Osteoblast (primary cell): ENCODE measurements around the gene PIGT. TPM values are rescaled to one million over a fixed set of nuclear protein-coding genes. Genes with fewer than 3 reads are reported as not detected.

Source experiments
- DNase-seq: peaks from one replicate; pipeline ENCODE4 v3.0.0; 2011; ENCODE audit warnings: low spot score, mixed read lengths; ENCODE audit not compliant: insufficient read length; ENCODE audit errors: missing footprints
- H2AFZ ChIP-seq: 2 replicates; pipeline ENCODE4 v1.6.0; 2011; ENCODE audit warnings: mild to moderate bottlenecking, low read length
- H3K27ac ChIP-seq: 2 replicates; pipeline ENCODE4 v1.5.1; 2011; ENCODE audit warnings: mild to moderate bottlenecking, low read depth, low read length, moderate library complexity
- H3K27me3 ChIP-seq: 2 replicates; pipeline ENCODE4 v1.6.0; 2012; ENCODE audit warnings: mild to moderate bottlenecking, control low read depth, inconsistent platforms, low read length, moderate library complexity; ENCODE audit not compliant: insufficient read depth
- H3K36me3 ChIP-seq: 2 replicates; pipeline ENCODE4 v1.5.1; 2011; ENCODE audit warnings: mild to moderate bottlenecking, low read length, control low read depth, moderate library complexity; ENCODE audit not compliant: insufficient read depth
- H3K4me1 ChIP-seq: 2 replicates; pipeline ENCODE4 v1.5.1; 2011; ENCODE audit warnings: mild to moderate bottlenecking, low read length, control low read depth, moderate library complexity; ENCODE audit not compliant: insufficient read depth
- H3K4me2 ChIP-seq: 2 replicates; pipeline ENCODE4 v1.6.0; 2011; ENCODE audit warnings: mild to moderate bottlenecking, low read length; ENCODE audit not compliant: insufficient read depth
- H3K4me3 ChIP-seq: fragments of 200-600 bp; sonication (generic); 3 replicates; pipeline ENCODE4 v1.5.1; 2012; ENCODE audit warnings: mild to moderate bottlenecking, low read length, inconsistent platforms; ENCODE audit not compliant: insufficient read depth
- H3K79me2 ChIP-seq: 2 replicates; pipeline ENCODE4 v1.6.0; 2012; ENCODE audit warnings: mild to moderate bottlenecking, low read length, control low read depth, inconsistent platforms; ENCODE audit not compliant: insufficient read depth
- H3K9me3 ChIP-seq: 2 replicates; pipeline ENCODE4 v1.5.1; 2011; ENCODE audit warnings: low read depth, low read length, control low read depth
- H4K20me1 ChIP-seq: 2 replicates; pipeline ENCODE4 v1.6.0; 2012; ENCODE audit warnings: mild to moderate bottlenecking, low read length, control low read depth; ENCODE audit not compliant: insufficient read depth
- total RNA-seq: library from RNA; depleted of rRNA; stranded (reverse); fragments of >200 nt; gene quantifications from 2 replicates; pipeline ENCODE4 v1.2.3, GENCODE V29; 2012
- TF ChIP-seq, protein P1 (sequence below): IDR thresholded peaks from 2 replicates; pipeline ENCODE4 v1.5.1; 2011; ENCODE audit warnings: mild to moderate bottlenecking, low read depth, low read length, moderate library complexity; ENCODE audit errors: extremely low read depth

PIGT gene
- total RNA-seq, 1 donor: 52.8 TPM

- H3K4me2 ChIP-seq: peak overlapping the region; percentile 93
- H3K27ac ChIP-seq: peak overlapping the region; percentile 76
- peaks cover 5% of the 10 kb centered on the region for H4K20me1 ChIP-seq
- peaks cover 12% of the 10 kb centered on the region for H3K4me1 ChIP-seq
- H3K9me3 ChIP-seq: no peaks in the 10 kb centered on the region
- no peaks in the 10 kb centered on the region for H3K36me3 ChIP-seq
- H2AFZ ChIP-seq: peak overlapping the region; percentile 83
- no peaks in the 10 kb centered on the region for H3K27me3 ChIP-seq
- peak overlapping the region; percentile 82 for H3K4me3 ChIP-seq
- H3K79me2 ChIP-seq: peaks cover 3% of the 10 kb centered on the region
- peak; percentile 96 for DNase-seq
- TF ChIP-seq, protein P1, sequence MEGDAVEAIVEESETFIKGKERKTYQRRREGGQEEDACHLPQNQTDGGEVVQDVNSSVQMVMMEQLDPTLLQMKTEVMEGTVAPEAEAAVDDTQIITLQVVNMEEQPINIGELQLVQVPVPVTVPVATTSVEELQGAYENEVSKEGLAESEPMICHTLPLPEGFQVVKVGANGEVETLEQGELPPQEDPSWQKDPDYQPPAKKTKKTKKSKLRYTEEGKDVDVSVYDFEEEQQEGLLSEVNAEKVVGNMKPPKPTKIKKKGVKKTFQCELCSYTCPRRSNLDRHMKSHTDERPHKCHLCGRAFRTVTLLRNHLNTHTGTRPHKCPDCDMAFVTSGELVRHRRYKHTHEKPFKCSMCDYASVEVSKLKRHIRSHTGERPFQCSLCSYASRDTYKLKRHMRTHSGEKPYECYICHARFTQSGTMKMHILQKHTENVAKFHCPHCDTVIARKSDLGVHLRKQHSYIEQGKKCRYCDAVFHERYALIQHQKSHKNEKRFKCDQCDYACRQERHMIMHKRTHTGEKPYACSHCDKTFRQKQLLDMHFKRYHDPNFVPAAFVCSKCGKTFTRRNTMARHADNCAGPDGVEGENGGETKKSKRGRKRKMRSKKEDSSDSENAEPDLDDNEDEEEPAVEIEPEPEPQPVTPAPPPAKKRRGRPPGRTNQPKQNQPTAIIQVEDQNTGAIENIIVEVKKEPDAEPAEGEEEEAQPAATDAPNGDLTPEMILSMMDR: no peak
Observed at GRCh38 chr20:45406260-45407066, 9.5 kb upstream of the PIGT start.

DNA sequence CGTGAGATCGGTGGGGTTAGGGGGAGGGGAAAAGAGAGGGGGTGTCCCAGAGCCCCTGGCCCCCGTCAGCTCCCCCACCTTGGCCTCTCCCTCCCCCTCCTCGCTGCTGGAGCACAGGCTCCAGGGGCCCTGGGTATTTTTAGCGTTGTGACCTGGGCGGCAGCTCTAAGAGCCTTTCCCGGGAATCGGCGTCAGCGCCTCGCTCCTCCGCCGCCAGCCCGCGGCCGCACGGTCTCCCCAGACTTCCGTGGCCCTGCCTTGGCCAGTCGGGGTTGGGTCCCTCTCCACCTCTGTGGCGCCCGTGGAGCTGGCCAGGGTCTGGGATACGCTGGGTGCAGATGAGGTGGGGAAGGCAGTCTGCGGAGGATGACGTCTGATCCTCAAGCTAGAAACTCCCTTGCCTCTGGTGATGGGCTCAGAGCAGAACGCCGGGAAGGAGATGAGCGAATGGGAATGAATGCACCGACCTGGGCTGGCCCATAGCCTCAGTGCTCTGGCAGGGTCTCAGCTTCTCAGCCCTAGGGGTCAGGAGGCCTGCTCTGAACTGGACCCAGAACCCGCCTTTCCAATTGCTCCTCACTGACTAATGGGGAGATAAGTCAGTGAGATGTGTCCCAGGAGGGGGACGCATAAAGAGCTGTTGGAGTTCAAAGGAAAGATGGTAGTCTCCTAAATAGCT lies 8.7 kb upstream of the PIGT start:
- TF ChIP-seq, protein P1: no peak
- Histone ChIP-seq H3K27ac (peak overlapping the region; percentile 76), H4K20me1 (peaks cover 5% of the 10 kb centered on the region), H3K27me3 (no peaks in the 10 kb centered on the region), H3K4me2 (peak overlapping the region; percentile 93), H3K4me3 (peak overlapping the region; percentile 82), H2AFZ (peak overlapping the region; percentile 48), H3K4me1 (peaks cover 12% of the 10 kb centered on the region), H3K9me3 (no peaks in the 10 kb centered on the region), H3K36me3 (no peaks in the 10 kb centered on the region), H3K79me2 (peaks cover 3% of the 10 kb centered on the region)
- peak; percentile 94 for DNase-seq

DNA sequence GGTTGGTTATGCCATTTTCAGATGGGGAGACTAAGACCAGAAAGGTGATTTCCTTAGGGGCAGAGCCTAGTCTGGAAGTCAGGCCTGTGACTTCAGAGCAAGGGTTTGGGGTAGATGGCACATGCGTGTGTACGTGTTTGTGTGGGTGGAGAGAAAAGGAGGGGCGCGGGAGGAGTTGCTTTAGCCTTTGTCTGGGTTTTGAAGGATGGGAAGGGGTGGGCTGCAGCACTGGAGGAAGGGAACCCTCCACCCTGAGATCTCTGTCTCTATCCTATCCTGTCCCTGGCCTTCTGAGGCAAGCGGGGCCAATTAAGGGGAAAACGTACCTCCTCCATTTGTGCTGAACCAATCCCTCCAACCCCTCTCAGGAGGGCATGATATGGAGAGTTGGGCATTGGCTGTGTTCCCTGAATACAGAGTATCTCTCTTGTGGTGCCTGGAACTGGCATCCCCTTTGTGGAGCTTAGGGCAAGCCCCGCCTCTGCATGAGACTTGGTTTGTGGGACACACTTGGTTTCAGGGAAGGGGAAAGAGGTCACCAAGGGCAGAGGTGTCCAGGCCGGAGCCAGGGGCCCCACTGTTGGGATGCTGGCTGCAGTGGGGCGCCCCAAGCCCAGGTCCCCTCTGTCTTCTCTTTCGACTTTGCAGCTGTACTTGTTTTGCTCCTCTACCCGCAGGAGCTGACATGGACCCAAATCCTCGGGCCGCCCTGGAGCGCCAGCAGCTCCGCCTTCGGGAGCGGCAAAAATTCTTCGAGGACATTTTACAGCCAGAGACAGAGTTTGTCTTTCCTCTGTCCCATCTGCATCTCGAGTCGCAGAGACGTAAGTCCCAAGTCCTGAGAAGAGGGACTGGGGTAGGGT lies 7.9 kb upstream of the PIGT start, which contains the start of gene DBNDD2:
Gene DBNDD2, plus strand, starts transcription at position 507 of the 863 bp plus-strand sequence. Its CDS starts 179 bp downstream, at position 686.
- Histone ChIP-seq H2AFZ (peak within 1 kb of the TSS; percentile 48), H3K9me3 (no peaks in the 10 kb centered on the region), H3K4me3 (peak within 1 kb of the TSS; percentile 82), H3K27ac (peak within 1 kb of the TSS; percentile 76), H3K27me3 (no peaks in the 10 kb centered on the region), H3K4me2 (peak within 1 kb of the TSS; percentile 93), H3K79me2 (peaks cover 3% of the 10 kb centered on the region), H4K20me1 (peaks cover 5% of the 10 kb centered on the region), H3K4me1 (peaks cover 12% of the 10 kb centered on the region), H3K36me3 (no peaks in the 10 kb centered on the region)
- DNase-seq: peak; percentile 66
- TF ChIP-seq, protein P1: no peak
